CD4-positive, alpha-beta T cell (primary cell): Measurements from ENCODE around the gene PCDH9. TPM values are rescaled to one million over a fixed set of nuclear protein-coding genes. Genes with fewer than 3 reads are reported as not detected.

Experiments
- ATAC-seq: fragments of 200-7000 bp; cut with Tn5 transposase; one replicate; pipeline ENCODE4 v1.10.0; 2022; ENCODE audit warnings: mild to moderate bottlenecking; ENCODE audit not compliant: poor library complexity
- CTCF ChIA-PET: fragments of 350-600 bp; sonication (Branson Sonifier 250); formaldehyde crosslinking; loops from one replicate; lab custom pipeline; 2021; ENCODE audit warnings: antibody characterized with exemption, inconsistent platforms; lab: Charles Lee
- POLR2A ChIA-PET: fragments of 350-600 bp; sonication (Branson Sonifier 250); formaldehyde crosslinking; loops from one replicate; lab custom pipeline; 2021; ENCODE audit warnings: antibody characterized with exemption, inconsistent platforms; lab: Charles Lee
- DNase-seq, 14 experiments: peaks; one replicate each; pipeline ENCODE4 v3.0.0-alpha.2; 2013 to 2020; ENCODE audit warnings: mixed read lengths in 2 of 14
- H3K27ac ChIP-seq, 2 donors: one replicate each; pipeline versions ENCODE4 v1.5.1 to v1.7.0; 2013; ENCODE audit warnings: low read length in 2 of 2, low read depth in 1 of 2, mild to moderate bottlenecking in 1 of 2
- H3K27me3 ChIP-seq, 2 experiments: 1 replicate in 1 of 2; 2 replicates in 1 of 2; pipeline versions ENCODE4 v1.6.1 to v1.7.0; 2013; ENCODE audit warnings: low read length in 2 of 2, control low read depth in 1 of 2, mild to moderate bottlenecking in 1 of 2, moderate library complexity in 1 of 2; ENCODE audit not compliant: insufficient read depth in 2 of 2, control insufficient read depth in 1 of 2
- H3K36me3 ChIP-seq: one replicate; pipeline ENCODE4 v1.6.1; 2013; ENCODE audit warnings: low read length, control low read depth; ENCODE audit not compliant: insufficient read depth
- H3K4me1 ChIP-seq: one replicate; pipeline ENCODE4 v1.6.1; 2013; ENCODE audit warnings: low read length, control low read depth; ENCODE audit not compliant: insufficient read depth
- H3K4me3 ChIP-seq: one replicate; pipeline ENCODE4 v1.5.1; 2013; ENCODE audit warnings: mild to moderate bottlenecking, low read length, moderate library complexity
- H3K9me3 ChIP-seq, 2 experiments: 1 replicate in 1 of 2; 2 replicates in 1 of 2; pipeline versions ENCODE4 v1.6.1 to v1.7.0; 2013; ENCODE audit warnings: low read length in 2 of 2, mild to moderate bottlenecking in 2 of 2, control low read depth in 1 of 2, moderate library complexity in 1 of 2; ENCODE audit not compliant: control insufficient read depth in 1 of 2, insufficient read depth in 1 of 2
- H3K27ac Mint-ChIP-seq: one replicate; pipeline ENCODE4 v1.8.0; 2020; ENCODE audit warnings: mixed read lengths
- H3K27me3 Mint-ChIP-seq: one replicate; pipeline ENCODE4 v1.8.0; 2021; ENCODE audit warnings: mixed read lengths
- H3K36me3 Mint-ChIP-seq: one replicate; pipeline ENCODE4 v1.8.0; 2021; ENCODE audit warnings: low read depth, mixed read lengths
- H3K4me1 Mint-ChIP-seq: one replicate; pipeline ENCODE4 v1.8.0; 2021; ENCODE audit warnings: low read depth, mixed read lengths
- H3K4me3 Mint-ChIP-seq: one replicate; pipeline ENCODE4 v1.8.0; 2020; ENCODE audit warnings: mild to moderate bottlenecking, mixed read lengths
- H3K9me3 Mint-ChIP-seq: one replicate; pipeline ENCODE4 v1.8.0; 2020; ENCODE audit warnings: mixed read lengths
- CTCF ChIP-seq: fragments of 200-600 bp; IDR thresholded peaks from one replicate; pipeline ENCODE4 v1.8.0; 2022; ENCODE audit warnings: antibody characterized with exemption, mild to moderate bottlenecking
- intact Hi-C, 2 experiments: fragments of 100-400 bp; cut with DNase I in 1 of 2; cut with micrococcal nuclease in 1 of 2; formaldehyde crosslinking; loops; one replicate each; pipeline versions ENCODE4 v1.15.1 to v1.9.0; 2023 to 2025; cut with DNase I, micrococcal nuclease
- total RNA-seq, 174 experiments: library from RNA in 2 of 174; stranded (reverse) in 2 of 174; gene quantifications; one replicate each; pipeline ENCODE4 v1.2.3 and lab custom pipeline; 2021 to 2026

PCDH9 gene
- total RNA-seq, 2 experiments from 2014 or later: 0.08 to 0.19 TPM

GRCh38 chr13:66578305-66578704, 651.8 kb downstream of the PCDH9 start:
- no peaks in the 10 kb centered on the region for H3K4me1 Mint-ChIP-seq
- ATAC-seq: no peak
- no peak overlapping the region for H3K4me3 Mint-ChIP-seq
- intact Hi-C loops: no loop called here
- Histone ChIP-seq H3K27me3 (no peaks in the 10 kb centered on the region), H3K36me3 (no peaks in the 10 kb centered on the region), H3K9me3 (peaks cover 0 to 2% of the 10 kb centered on the region in 2 experiments), H3K27ac (no peak overlapping the region), H3K4me1 (no peaks in the 10 kb centered on the region), H3K4me3 (no peak overlapping the region)
- CTCF ChIA-PET: interaction anchor here (0.6 kb wide), 1 partner anchor 10 kb away, joined by 5 read pairs; no protein-coding TSS in a partner anchor
- no peak overlapping the region for H3K27ac Mint-ChIP-seq
- no peaks in the 10 kb centered on the region for H3K36me3 Mint-ChIP-seq
- H3K9me3 Mint-ChIP-seq: peaks cover 4% of the 10 kb centered on the region
- POLR2A ChIA-PET: no interaction called here
- no peaks in the 10 kb centered on the region for H3K27me3 Mint-ChIP-seq
- DNase-seq: no peak
- no peak for TF ChIP-seq CTCF

- no peak overlapping the region for H3K4me3 Mint-ChIP-seq
- H3K4me1 Mint-ChIP-seq: no peaks in the 10 kb centered on the region
- POLR2A ChIA-PET: no interaction called here
- Histone ChIP-seq H3K27me3 (no peaks in the 10 kb centered on the region), H3K4me1 (no peaks in the 10 kb centered on the region), H3K27ac (no peak overlapping the region), H3K9me3 (no peaks in the 10 kb centered on the region), H3K36me3 (no peaks in the 10 kb centered on the region), H3K4me3 (no peak overlapping the region)
- H3K27me3 Mint-ChIP-seq: no peaks in the 10 kb centered on the region
- intact Hi-C loops: no loop called here
- CTCF ChIA-PET: no interaction called here
- no peak overlapping the region for H3K27ac Mint-ChIP-seq
- DNase-seq (no peak), ATAC-seq (no peak)
- TF ChIP-seq CTCF: no peak
- H3K36me3 Mint-ChIP-seq: no peaks in the 10 kb centered on the region
- peaks cover 4% of the 10 kb centered on the region for H3K9me3 Mint-ChIP-seq
Observed at GRCh38 chr13:66577358-66577757, 652.8 kb downstream of the PCDH9 start.

GRCh38 chr13:66576381-66576780, 653.8 kb downstream of the PCDH9 start:
- H3K9me3 ChIP-seq: no peaks in the 10 kb centered on the region
- Mint-ChIP-seq H3K27ac (no peak overlapping the region), H3K36me3 (no peaks in the 10 kb centered on the region), H3K9me3 (peaks cover 4% of the 10 kb centered on the region), H3K4me3 (no peak overlapping the region), H3K27me3 (no peaks in the 10 kb centered on the region), H3K4me1 (no peaks in the 10 kb centered on the region)
- DNase-seq: no peak
- no peaks in the 10 kb centered on the region for H3K36me3 ChIP-seq
- no peak overlapping the region for H3K27ac ChIP-seq
- ChIA-PET POLR2A (interaction anchor here (0.8 to 0.9 kb wide), 2 partner anchors 11 to 37 kb away, joined by 3 to 4 read pairs; no protein-coding TSS in a partner anchor), CTCF (no interaction called here)
- H3K4me3 ChIP-seq: no peak overlapping the region
- no peaks in the 10 kb centered on the region for H3K4me1 ChIP-seq
- no peaks in the 10 kb centered on the region for H3K27me3 ChIP-seq
- intact Hi-C loops: no loop called here
- no peak for TF ChIP-seq CTCF
- ATAC-seq: no peak
